ENCODE results near the gene ACTR3.

Gene ACTR3

GRCh38 chr2:113966832-113967231, 76.9 kb downstream of the ACTR3 start:
- DNase-seq, result peak; percentile 39

- no peak for DNase-seq
Observed at GRCh38 chr2:113967272-113967671, 77.4 kb downstream of the ACTR3 start.

GRCh38 chr2:113972766-113973165, 82.9 kb downstream of the ACTR3 start:
- DNase-seq, result peak; percentile 31

- DNase-seq, result no peak
Observed at GRCh38 chr2:113973810-113974209, 83.9 kb downstream of the ACTR3 start.

GRCh38 chr2:113974727-113975126, 84.8 kb downstream of the ACTR3 start:
- DNase-seq, result no peak

- DNase-seq, result peak; percentile 44
Observed at GRCh38 chr2:113976277-113976928, 86.5 kb downstream of the ACTR3 start.

- no peak for DNase-seq
Observed at GRCh38 chr2:113977060-113977659, 87.3 kb downstream of the ACTR3 start.

GRCh38 chr2:113977660-113978523, 88.0 kb downstream of the ACTR3 start:
- no peak for DNase-seq

- DNase-seq, result no peak
Observed at GRCh38 chr2:113978524-113979190, 88.8 kb downstream of the ACTR3 start.

GRCh38 chr2:113979191-113980128, 89.6 kb downstream of the ACTR3 start:
- peak; percentile 40 for DNase-seq

- DNase-seq, result no peak
Observed at GRCh38 chr2:113980946-113981345, 91.1 kb downstream of the ACTR3 start.

GRCh38 chr2:113981404-113982134, 91.7 kb downstream of the ACTR3 start:
- no peak for DNase-seq

GRCh38 chr2:113985554-113986397, 95.9 kb downstream of the ACTR3 start:
- no peak for DNase-seq

GRCh38 chr2:113986762-113987290, 96.9 kb downstream of the ACTR3 start:
- no peak for DNase-seq

- no peak for DNase-seq
Observed at GRCh38 chr2:113992090-113992489, 102.2 kb downstream of the ACTR3 start.

GRCh38 chr2:113996671-113997594, 107.0 kb downstream of the ACTR3 start:
- DNase-seq, result peak; percentile 38

GRCh38 chr2:114001152-114001551, 111.3 kb downstream of the ACTR3 start:
- DNase-seq, result no peak

- no peak for DNase-seq
Observed at GRCh38 chr2:114001937-114002336, 112.0 kb downstream of the ACTR3 start.
